Measurements from ENCODE around the gene COQ2.

DNA sequence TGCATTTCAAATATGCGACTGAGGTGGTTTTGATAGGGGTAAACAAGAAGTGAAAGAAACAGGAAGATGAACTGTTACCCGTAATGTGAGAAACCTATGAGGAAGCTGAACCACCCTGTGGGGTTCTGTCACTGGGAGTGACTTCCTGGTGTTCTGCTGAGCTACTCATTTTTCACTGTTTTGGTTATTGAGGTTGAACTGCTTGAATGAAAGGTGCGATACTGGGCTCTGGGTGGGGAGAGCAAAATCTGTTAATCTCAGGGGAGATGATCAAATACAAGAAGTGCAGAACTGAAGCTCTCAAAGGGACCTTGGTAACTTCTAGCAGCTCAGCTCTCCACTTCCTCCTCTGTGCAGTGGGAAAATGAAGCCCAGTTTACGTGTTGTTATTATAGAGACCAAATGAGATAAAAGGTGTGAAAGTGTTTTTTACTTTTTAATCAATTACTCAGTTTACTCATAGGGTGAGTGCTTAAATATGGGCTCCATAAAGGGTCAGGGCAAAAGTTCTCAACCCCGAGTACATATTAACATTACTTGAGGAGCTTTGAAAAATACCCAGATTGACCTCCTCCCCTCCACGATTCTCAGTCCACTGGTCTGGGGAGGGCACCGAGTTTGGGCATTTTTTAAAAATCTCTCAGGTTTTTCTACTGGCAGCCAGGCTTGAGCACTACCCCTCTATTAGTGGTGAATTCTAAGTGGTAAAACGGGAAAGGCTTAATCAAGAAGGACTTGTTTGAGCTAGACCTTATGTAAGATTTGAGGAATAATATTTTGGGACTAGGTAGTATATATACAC, 66.7 kb downstream of the COQ2 start:
- TF ChIP-seq, protein P1, sequence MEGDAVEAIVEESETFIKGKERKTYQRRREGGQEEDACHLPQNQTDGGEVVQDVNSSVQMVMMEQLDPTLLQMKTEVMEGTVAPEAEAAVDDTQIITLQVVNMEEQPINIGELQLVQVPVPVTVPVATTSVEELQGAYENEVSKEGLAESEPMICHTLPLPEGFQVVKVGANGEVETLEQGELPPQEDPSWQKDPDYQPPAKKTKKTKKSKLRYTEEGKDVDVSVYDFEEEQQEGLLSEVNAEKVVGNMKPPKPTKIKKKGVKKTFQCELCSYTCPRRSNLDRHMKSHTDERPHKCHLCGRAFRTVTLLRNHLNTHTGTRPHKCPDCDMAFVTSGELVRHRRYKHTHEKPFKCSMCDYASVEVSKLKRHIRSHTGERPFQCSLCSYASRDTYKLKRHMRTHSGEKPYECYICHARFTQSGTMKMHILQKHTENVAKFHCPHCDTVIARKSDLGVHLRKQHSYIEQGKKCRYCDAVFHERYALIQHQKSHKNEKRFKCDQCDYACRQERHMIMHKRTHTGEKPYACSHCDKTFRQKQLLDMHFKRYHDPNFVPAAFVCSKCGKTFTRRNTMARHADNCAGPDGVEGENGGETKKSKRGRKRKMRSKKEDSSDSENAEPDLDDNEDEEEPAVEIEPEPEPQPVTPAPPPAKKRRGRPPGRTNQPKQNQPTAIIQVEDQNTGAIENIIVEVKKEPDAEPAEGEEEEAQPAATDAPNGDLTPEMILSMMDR (IDR thresholded peaks at IDR 0.05; ENCODE audit: insufficient read depth, low read depth, low read length), result no peak
- TF ChIP-seq EZH2 (IDR thresholded peaks at IDR 0.05; ENCODE audit: insufficient read depth, low read length), result no peak
